H1 (cell line): ENCODE data around the gene TMEM117. TPM values are rescaled to one million over a fixed set of nuclear protein-coding genes. Genes with fewer than 3 reads are reported as not detected.

Experiments used
- CTCF ChIA-PET: fragments of 300-600 bp; sonication (Branson Sonifier 250); formaldehyde crosslinking; loops from one replicate; lab custom pipeline; 2021; ENCODE audit not compliant: partially characterized antibody; lab: Charles Lee
- POLR2A ChIA-PET: fragments of 300-600 bp; sonication (Branson Sonifier 250); formaldehyde crosslinking; loops from one replicate; lab custom pipeline; 2021; ENCODE audit warnings: inconsistent platforms; ENCODE audit not compliant: partially characterized antibody; lab: Charles Lee
- DNase-seq, 2 experiments: peaks; one replicate each; pipeline versions ENCODE4 v3.0.0 to v3.0.0-alpha.2; 2010 to 2022; ENCODE audit warnings: low spot score in 2 of 2, low read depth in 1 of 2, mixed read lengths in 1 of 2
- FAIRE-seq: peaks from 2 replicates; lab custom pipeline; 2011; peaks lifted over from hg19 to GRCh38; lab: Jason Lieb, UNC
- H2AFZ ChIP-seq: 2 replicates; pipeline ENCODE4 v1.8.1; 2012; ENCODE audit warnings: low read length, inconsistent platforms
- H2AK5ac ChIP-seq: 2 replicates; pipeline ENCODE4 v1.6.1; 2013; ENCODE audit warnings: low read depth, low read length
- H2BK120ac ChIP-seq: replicated peaks from 2 replicates; pipeline ENCODE3; 2013; ENCODE audit warnings: low read depth, low read length, inconsistent platforms
- H2BK12ac ChIP-seq: 2 replicates; pipeline ENCODE4 v1.6.1; 2013; ENCODE audit warnings: low read depth, low read length
- H2BK15ac ChIP-seq: 2 replicates; pipeline ENCODE4 v1.6.1; 2013; ENCODE audit warnings: low read length
- H2BK20ac ChIP-seq: 2 replicates; pipeline ENCODE4 v1.6.1; 2013; ENCODE audit warnings: low read length
- H2BK5ac ChIP-seq: 2 replicates; pipeline ENCODE4 v1.6.1; 2013; ENCODE audit warnings: low read depth, low read length
- H3K14ac ChIP-seq: 2 replicates; pipeline ENCODE4 v1.6.1; 2013; ENCODE audit warnings: inconsistent platforms; ENCODE audit not compliant: insufficient read length
- H3K18ac ChIP-seq: 2 replicates; pipeline ENCODE4 v1.6.1; 2013; ENCODE audit warnings: low read length; ENCODE audit errors: extremely low read depth
- H3K23ac ChIP-seq: 2 replicates; pipeline ENCODE4 v1.6.1; 2013; ENCODE audit warnings: inconsistent platforms; ENCODE audit not compliant: insufficient read length
- H3K23me2 ChIP-seq: 2 replicates; pipeline ENCODE4 v1.6.1; 2013; ENCODE audit warnings: low read depth, low read length
- H3K27ac ChIP-seq: 2 replicates; pipeline ENCODE4 v1.6.1; 2011; ENCODE audit warnings: low read depth, low read length, inconsistent platforms
- H3K27me3 ChIP-seq, 4 experiments: replicated peaks in 1 of 4; 1 replicate in 1 of 4; 2 replicates in 3 of 4; pipeline versions ENCODE4 v1.6.1 to v1.8.1; 2011 to 2013; ENCODE audit warnings: low read length in 3 of 4, mild to moderate bottlenecking in 3 of 4, inconsistent platforms in 2 of 4, mixed read lengths in 2 of 4, moderate library complexity in 1 of 4; ENCODE audit not compliant: control insufficient read depth in 3 of 4, insufficient read depth in 3 of 4; ENCODE audit errors: extremely low read depth in 1 of 4
- H3K36me3 ChIP-seq, 4 experiments: 2 replicates each; pipeline versions ENCODE4 v1.6.1 to v1.8.1; 2011 to 2013; ENCODE audit warnings: mild to moderate bottlenecking in 4 of 4, low read length in 3 of 4, moderate library complexity in 2 of 4, control low read depth in 1 of 4, inconsistent platforms in 1 of 4; ENCODE audit not compliant: insufficient read depth in 4 of 4, control insufficient read depth in 2 of 4
- H3K4ac ChIP-seq: replicated peaks from 2 replicates; pipeline ENCODE3; 2013; ENCODE audit warnings: low read length, low read depth, mixed read lengths, inconsistent platforms; ENCODE audit not compliant: insufficient read length
- H3K4me1 ChIP-seq, 4 experiments: replicated peaks in 1 of 4; 1 replicate in 1 of 4; 2 replicates in 3 of 4; pipeline versions ENCODE4 v1.6.1 to v1.8.1; 2011 to 2013; ENCODE audit warnings: low read length in 3 of 4, inconsistent platforms in 2 of 4, mixed read lengths in 1 of 4; ENCODE audit not compliant: insufficient read depth in 4 of 4, control insufficient read depth in 3 of 4
- H3K4me2 ChIP-seq, 2 experiments: 2 replicates each; pipeline versions ENCODE4 v1.6.1 to v1.8.1; 2011 to 2013; ENCODE audit warnings: low read depth in 2 of 2, low read length in 2 of 2, control low read depth in 1 of 2, inconsistent platforms in 1 of 2, mild to moderate bottlenecking in 1 of 2; ENCODE audit not compliant: insufficient read depth in 1 of 2
- H3K4me3 ChIP-seq, 4 experiments: fragments of 200-600, 300-600 bp in 1 of 4; sonication (generic), shearing (Covaris generic), sonication (Bioruptor Twin) in 1 of 4; 2 replicates each; pipeline versions ENCODE4 v1.5.1 to v1.8.1; 2011 to 2016; ENCODE audit warnings: low read length in 4 of 4, low read depth in 3 of 4, control low read depth in 2 of 4, inconsistent platforms in 2 of 4, mild to moderate bottlenecking in 2 of 4, mixed read lengths in 1 of 4, moderate library complexity in 1 of 4; ENCODE audit not compliant: insufficient read depth in 2 of 4; ENCODE audit errors: extremely low read depth in 1 of 4
- H3K56ac ChIP-seq: replicated peaks from 2 replicates; pipeline ENCODE3; 2013; ENCODE audit warnings: low read depth, mild to moderate bottlenecking, mixed read lengths, low read length, inconsistent platforms; ENCODE audit not compliant: insufficient read length
- H3K79me1 ChIP-seq: 2 replicates; pipeline ENCODE4 v1.6.1; 2013; ENCODE audit warnings: low read depth, low read length, control low read depth
- H3K79me2 ChIP-seq, 2 experiments: 2 replicates each; pipeline versions ENCODE4 v1.6.1 to v1.8.1; 2012 to 2013; ENCODE audit warnings: low read length in 2 of 2, mild to moderate bottlenecking in 2 of 2, inconsistent platforms in 1 of 2; ENCODE audit not compliant: insufficient read depth in 2 of 2, control insufficient read depth in 1 of 2
- H3K9ac ChIP-seq, 4 experiments: replicated peaks in 1 of 4; 1 replicate in 1 of 4; 2 replicates in 3 of 4; pipeline versions ENCODE4 v1.6.1 to v1.8.1; 2011 to 2013; ENCODE audit warnings: low read depth in 3 of 4, low read length in 3 of 4, control low read depth in 2 of 4, mild to moderate bottlenecking in 2 of 4, moderate library complexity in 2 of 4, inconsistent platforms in 1 of 4; ENCODE audit errors: extremely low read depth in 1 of 4
- H3K9me3 ChIP-seq, 2 experiments: 2 replicates each; pipeline versions ENCODE4 v1.6.1 to v1.8.1; 2012 to 2013; ENCODE audit warnings: mild to moderate bottlenecking in 2 of 2, moderate library complexity in 2 of 2, control low read depth in 1 of 2, inconsistent platforms in 1 of 2, low read depth in 1 of 2, low read length in 1 of 2, mixed read lengths in 1 of 2; ENCODE audit not compliant: insufficient read depth in 2 of 2
- H4K20me1 ChIP-seq, 2 experiments: replicated peaks in 1 of 2; 2 replicates each; pipeline versions ENCODE3 to v1.8.1; 2011 to 2013; ENCODE audit warnings: inconsistent platforms in 2 of 2, low read length in 2 of 2, mild to moderate bottlenecking in 1 of 2; ENCODE audit not compliant: insufficient read depth in 2 of 2, control insufficient read depth in 1 of 2
- H4K5ac ChIP-seq: 2 replicates; pipeline ENCODE4 v1.6.1; 2013; ENCODE audit warnings: low read length, low read depth, mixed read lengths, inconsistent platforms; ENCODE audit not compliant: insufficient read length
- H4K8ac ChIP-seq: 2 replicates; pipeline ENCODE4 v1.8.0; 2013; ENCODE audit warnings: mild to moderate bottlenecking, moderate library complexity, low read length, inconsistent platforms; ENCODE audit not compliant: insufficient read depth; ENCODE audit errors: extremely low read depth
- H4K91ac ChIP-seq: replicated peaks from 2 replicates; pipeline ENCODE3; 2013; ENCODE audit warnings: low read length, mixed read lengths, inconsistent platforms; ENCODE audit not compliant: insufficient read length
- CHD1 ChIP-seq: IDR thresholded peaks from 2 replicates; pipeline ENCODE4 v1.6.1; 2012; ENCODE audit warnings: low read depth, low read length, improper control_type of control experiment
- CHD2 ChIP-seq: IDR thresholded peaks from 2 replicates; pipeline ENCODE4 v1.6.1; 2012; ENCODE audit warnings: low read length, improper control_type of control experiment
- EGR1 ChIP-seq: IDR thresholded peaks from 2 replicates; pipeline ENCODE4 v1.6.1; 2011; ENCODE audit warnings: low read depth, low read length, borderline replicate concordance
- KDM1A ChIP-seq: fragments of 200-600, 300-600 bp; sonication (generic); IDR thresholded peaks from 2 replicates; pipeline ENCODE4 v1.7.1; 2016; ENCODE audit warnings: mild to moderate bottlenecking, low read length, borderline replicate concordance
- KDM4A ChIP-seq: IDR thresholded peaks from one replicate; pipeline ENCODE4 v1.7.1; 2012; ENCODE audit warnings: low read depth, mild to moderate bottlenecking, moderate library complexity, low read length, inconsistent platforms; ENCODE audit not compliant: severe bottlenecking
- NANOG ChIP-seq: IDR thresholded peaks from 2 replicates; pipeline ENCODE4 v1.6.1; 2011; ENCODE audit warnings: low read length, low read depth, mild to moderate bottlenecking, inconsistent platforms; ENCODE audit not compliant: insufficient read depth, poor library complexity, severe bottlenecking
- NRF1 ChIP-seq: IDR thresholded peaks from 2 replicates; pipeline ENCODE4 v1.6.1; 2011; ENCODE audit warnings: mild to moderate bottlenecking, low read depth, low read length, improper control_type of control experiment
- PHF8 ChIP-seq: fragments of 200-600 bp; sonication (generic); conservative IDR thresholded peaks from 2 replicates; pipeline ENCODE4 v1.7.1; 2012; ENCODE audit warnings: low read depth, mild to moderate bottlenecking, inconsistent platforms, low read length, moderate library complexity
- RNF2 ChIP-seq: fragments of 200-900, 300-1000 bp; sonication (generic); IDR thresholded peaks from 2 replicates; pipeline ENCODE4 v1.7.1; 2016; ENCODE audit warnings: borderline replicate concordance, low read depth, mild to moderate bottlenecking, antibody characterized with exemption, low read length; ENCODE audit not compliant: poor library complexity, severe bottlenecking; ENCODE audit errors: missing control alignments
- SIN3A ChIP-seq, 2 experiments: IDR thresholded peaks in 1 of 2; conservative IDR thresholded peaks in 1 of 2; 2 replicates each; pipeline ENCODE4 v1.6.1; 2011 to 2012; ENCODE audit warnings: low read length in 2 of 2, improper control_type of control experiment in 1 of 2, low read depth in 1 of 2, mild to moderate bottlenecking in 1 of 2
- SP2 ChIP-seq: IDR thresholded peaks from 2 replicates; pipeline ENCODE4 v1.6.1; 2012; ENCODE audit warnings: mild to moderate bottlenecking, low read length, inconsistent platforms
- SUZ12 ChIP-seq: fragments of 200-600 bp; sonication (generic); IDR thresholded peaks from 2 replicates; pipeline ENCODE4 v1.6.1; 2012; ENCODE audit warnings: mild to moderate bottlenecking, inconsistent platforms, low read length, moderate library complexity, mixed read lengths
- WGBS, 2 experiments: shearing (Covaris generic) in 1 of 2; methylation state at CpG; one replicate each; pipeline versions ENCODE4 v1.1.6 to v1.1.7; 2013 to 2015; ENCODE audit warnings: low lambda C conversion rate in 2 of 2, mixed read lengths in 2 of 2, inconsistent platforms in 1 of 2, low coverage in 1 of 2, missing lambda C conversion rate in 1 of 2; ENCODE audit not compliant: insufficient replicate concordance in 2 of 2, insufficient coverage in 1 of 2, insufficient read length in 1 of 2; ENCODE audit errors: extremely low coverage in 1 of 2, missing lambda C conversion rate in 1 of 2; 5-methylcytosine and 5-hydroxymethylcytosine counted together
- polyA plus RNA-seq, 7 experiments: library from polyadenylated mRNA; depleted of rRNA in 3 of 7; stranded (reverse) in 5 of 7; unstranded in 2 of 7; fragments of >200 nt in 5 of 7; fragments of 200-250 nt in 2 of 7; gene quantifications; 1 replicate in 5 of 7; 2 replicates in 1 of 7; 4 replicates in 1 of 7; pipeline versions ENCODE4 v1.2.1 to v1.2.3, GENCODE V29; 2011 to 2013; ENCODE audit warnings: missing spikeins in 2 of 7, mixed read lengths in 2 of 7
- total RNA-seq: library from RNA; stranded (reverse); fragmentation: NEBNext Ultra II Directional; extraction: Animal tissue kit (Norgen Biotek cat#: 25700); gene quantifications from 2 replicates; pipeline ENCODE4 v1.2.1, GENCODE V29; 2021

TMEM117 gene
- total and polyA plus RNA-seq, 2 of the 8 experiments (the other 6 are each of a cell fraction or from before 2014, with no cell fraction given) = 0.80 to 1.4 TPM

- POLR2A ChIA-PET = no interaction called here
- DNase-seq = no peak
- TF ChIP-seq EGR1 = no peak
- TF ChIP-seq PHF8 = no peak
- TF ChIP-seq SP2 = no peak
- TF ChIP-seq NANOG = no peak
- TF ChIP-seq SUZ12 = no peak
- no peak for TF ChIP-seq CHD1
- no peak for TF ChIP-seq RNF2
- TF ChIP-seq NRF1 = no peak
- TF ChIP-seq SIN3A (conservative IDR thresholded peaks at IDR 0.05 in 1 of 2, IDR thresholded peaks at IDR 0.05 in 1 of 2; ENCODE audit: low read depth in 1 of 2, low read length in 2 of 2) = no peak
- TF ChIP-seq KDM4A = no peak
- TF ChIP-seq KDM1A = no peak
- TF ChIP-seq CHD2 = no peak
Observed at GRCh38 chr12:44224399-44225148, 388.7 kb downstream of the TMEM117 start.

More at GRCh38 chr12:44224399-44225148, 388.7 kb downstream of the TMEM117 start:
- Histone ChIP-seq H3K4me3 (no peak overlapping the region), H4K20me1 (no peaks in the 10 kb centered on the region), H2AFZ (no peak overlapping the region), H2BK15ac (no peak overlapping the region), H3K18ac (no peak overlapping the region), H3K27me3 (no peaks in the 10 kb centered on the region), H3K56ac (no peak overlapping the region), H3K4ac (no peak overlapping the region), H3K9me3 (no peaks in the 10 kb centered on the region), H4K8ac (no peak overlapping the region), H3K79me1 (no peaks in the 10 kb centered on the region), H3K79me2 (no peaks in the 10 kb centered on the region), H2BK12ac (no peak overlapping the region), H3K23ac (no peak overlapping the region), H3K4me2 (no peak overlapping the region), H3K27ac (no peak overlapping the region), H2AK5ac (no peak overlapping the region), H3K4me1 (no peaks in the 10 kb centered on the region), H2BK120ac (no peak overlapping the region), H3K36me3 (no peaks in the 10 kb centered on the region), H3K14ac (no peak overlapping the region), H3K23me2 (no peaks in the 10 kb centered on the region), H3K9ac (no peak overlapping the region), H2BK5ac (no peak overlapping the region), H4K5ac (no peak overlapping the region), H4K91ac (no peak overlapping the region), H2BK20ac (no peak overlapping the region)
- CTCF ChIA-PET = no interaction called here
- no peak for FAIRE-seq
- WGBS, 2 experiments = 88% methylated on average over 4 of the region's 4 CpGs; no CpG with 5 or more reads in 1 of the 2 experiments
